A673 (cell line): ENCODE results near the gene OR8K1.

Source experiments
- CTCF ChIP-seq: fragments of 300-800, 200-600 bp; sonication (generic); conservative IDR thresholded peaks from 2 replicates; pipeline ENCODE4 v1.5.1; 2017; ENCODE audit warnings: low read depth, mild to moderate bottlenecking, antibody characterized with exemption, low read length, moderate library complexity, mixed read lengths
- EZH2 ChIP-seq: fragments of 200-600 bp; sonication (generic); IDR thresholded peaks from 2 replicates; pipeline ENCODE4 v1.6.1; 2017; ENCODE audit warnings: borderline replicate concordance, low read depth, mild to moderate bottlenecking, mixed read lengths, antibody characterized with exemption, low read length; ENCODE audit not compliant: poor library complexity, severe bottlenecking

GRCh38 chr11:56396047-56396446 lies 50.2 kb downstream of the OR8K1 start:
- TF ChIP-seq CTCF (no peak), EZH2 (no peak)
